ENCODE results near the gene MRPL36.

MRPL36 gene

DNA sequence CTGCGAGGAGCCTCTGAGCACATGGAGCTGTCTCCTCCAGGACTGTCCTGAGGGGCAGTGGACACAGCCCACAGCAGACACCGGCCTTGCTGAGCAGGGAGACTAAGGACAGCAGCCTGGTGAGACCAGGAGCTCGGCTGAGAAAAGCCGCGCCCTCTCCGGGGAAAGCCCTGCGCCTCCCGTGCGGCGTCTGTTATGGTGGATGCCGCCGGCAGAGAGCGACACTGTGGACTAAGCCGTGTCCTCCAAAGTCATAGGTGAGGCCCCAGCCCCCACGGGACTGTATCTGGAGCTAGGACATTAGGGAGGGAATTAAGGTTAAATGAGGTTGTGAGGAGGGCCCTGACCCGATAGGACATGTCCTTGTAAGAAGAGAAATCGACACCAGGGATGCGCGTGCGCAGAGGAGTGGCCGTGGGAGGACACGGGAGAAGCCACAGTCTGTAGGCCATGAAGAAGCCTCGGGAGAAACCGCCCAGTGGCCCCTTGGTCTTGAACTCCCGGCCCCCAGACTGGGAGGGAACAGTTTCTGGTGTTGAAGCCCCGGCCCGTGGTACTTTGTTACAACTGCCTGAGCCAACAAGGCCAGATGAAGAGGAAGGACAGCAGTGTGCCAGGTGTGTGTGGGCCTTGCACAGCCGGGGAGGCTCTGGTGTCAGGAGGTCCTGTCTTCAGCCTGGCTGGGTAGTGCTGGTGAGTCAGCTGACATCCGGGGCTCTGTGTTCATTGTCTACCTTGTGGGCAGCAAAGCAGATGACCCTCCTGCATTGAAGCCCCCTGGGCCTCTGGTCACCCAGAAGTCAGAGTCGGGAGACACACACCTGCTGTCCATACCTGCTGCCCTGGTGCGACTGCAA lies 22.1 kb downstream of the MRPL36 start:
- Histone ChIP-seq H3K9ac (ENCODE audit: low read depth, low read length) (no peak overlapping the region), H3K27ac (ENCODE audit: low read depth, low read length) (no peak overlapping the region), H3K36me3 (ENCODE audit: insufficient read depth, low read length) (no peaks in the 10 kb centered on the region), H3K4me1 (ENCODE audit: insufficient read depth, low read length) (no peaks in the 10 kb centered on the region), H3K4me3 (ENCODE audit: low read length) (no peak overlapping the region), H3K9me3 (ENCODE audit: insufficient read depth, low read depth, low read length) (peaks cover 2% of the 10 kb centered on the region; the same call in 1 of the 2 replicates), H3K27me3 (ENCODE audit: insufficient read depth, low read length) (no peaks in the 10 kb centered on the region)
- 94% methylated on average over 31 of the region's 31 CpGs for WGBS

DNA sequence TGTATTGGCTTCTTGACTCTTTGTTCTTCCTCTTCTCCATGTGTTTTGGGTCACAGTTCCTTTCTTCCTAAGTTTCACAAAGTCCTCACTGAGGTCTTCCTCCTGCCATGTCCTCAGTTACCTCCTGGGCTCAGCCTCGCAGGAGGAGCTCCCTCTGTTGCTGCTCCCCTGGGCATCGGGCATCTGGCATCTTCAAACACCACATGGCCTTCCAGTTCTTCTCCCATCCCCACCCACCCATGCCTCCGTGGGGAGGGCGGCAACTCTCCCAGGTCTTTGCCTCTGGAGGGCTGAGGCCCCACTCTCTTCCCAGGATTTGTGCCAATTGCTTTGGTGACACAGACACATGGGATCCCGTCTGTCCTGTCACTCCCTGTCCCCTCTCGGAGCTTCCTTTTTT lies 22.8 kb downstream of the MRPL36 start:
- H3K27me3 ChIP-seq (ENCODE audit: insufficient read depth, low read length), result no peaks in the 10 kb centered on the region
- H3K9me3 ChIP-seq (ENCODE audit: insufficient read depth, low read depth, low read length), result peaks cover 2% of the 10 kb centered on the region; the same call in 1 of the 2 replicates
- no peak overlapping the region for H3K27ac ChIP-seq (ENCODE audit: low read depth, low read length)
- H3K4me3 ChIP-seq (ENCODE audit: low read length), result no peak overlapping the region
- H3K4me1 ChIP-seq (ENCODE audit: insufficient read depth, low read length), result no peaks in the 10 kb centered on the region
- WGBS, result 91% methylated on average over 6 of the region's 6 CpGs
- no peaks in the 10 kb centered on the region for H3K36me3 ChIP-seq (ENCODE audit: insufficient read depth, low read length)
- H3K9ac ChIP-seq (ENCODE audit: low read depth, low read length), result no peak overlapping the region

DNA sequence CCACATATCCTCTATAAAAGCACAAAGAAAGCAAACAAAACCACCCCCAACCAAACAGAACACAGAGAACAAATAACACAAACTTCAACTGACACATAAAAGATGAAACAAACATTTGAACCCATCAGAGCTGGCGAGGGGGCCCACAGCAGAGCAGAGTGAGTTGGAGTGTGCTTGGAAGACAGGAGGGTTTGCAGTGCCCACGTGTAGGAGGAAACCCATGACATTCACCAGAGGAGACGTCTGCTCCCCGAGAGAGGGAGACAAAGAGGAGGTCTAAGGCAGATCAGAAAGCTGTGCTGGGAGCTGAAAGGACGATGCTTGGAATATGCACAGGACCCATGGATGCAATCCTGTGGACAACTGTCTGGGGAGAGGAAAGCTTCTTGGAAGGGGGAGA lies 27.0 kb downstream of the MRPL36 start:
- Histone ChIP-seq H3K4me3 (ENCODE audit: low read length) (no peak overlapping the region), H3K9me3 (ENCODE audit: insufficient read depth, low read depth, low read length) (peaks cover 2% of the 10 kb centered on the region; the same call in 1 of the 2 replicates), H3K9ac (ENCODE audit: low read depth, low read length) (no peak overlapping the region), H3K4me1 (ENCODE audit: insufficient read depth, low read length) (no peaks in the 10 kb centered on the region), H3K27ac (ENCODE audit: low read depth, low read length) (no peak overlapping the region), H3K27me3 (ENCODE audit: insufficient read depth, low read length) (no peaks in the 10 kb centered on the region), H3K36me3 (ENCODE audit: insufficient read depth, low read length) (no peaks in the 10 kb centered on the region)
- 68% methylated on average over 5 of the region's 5 CpGs for WGBS

DNA sequence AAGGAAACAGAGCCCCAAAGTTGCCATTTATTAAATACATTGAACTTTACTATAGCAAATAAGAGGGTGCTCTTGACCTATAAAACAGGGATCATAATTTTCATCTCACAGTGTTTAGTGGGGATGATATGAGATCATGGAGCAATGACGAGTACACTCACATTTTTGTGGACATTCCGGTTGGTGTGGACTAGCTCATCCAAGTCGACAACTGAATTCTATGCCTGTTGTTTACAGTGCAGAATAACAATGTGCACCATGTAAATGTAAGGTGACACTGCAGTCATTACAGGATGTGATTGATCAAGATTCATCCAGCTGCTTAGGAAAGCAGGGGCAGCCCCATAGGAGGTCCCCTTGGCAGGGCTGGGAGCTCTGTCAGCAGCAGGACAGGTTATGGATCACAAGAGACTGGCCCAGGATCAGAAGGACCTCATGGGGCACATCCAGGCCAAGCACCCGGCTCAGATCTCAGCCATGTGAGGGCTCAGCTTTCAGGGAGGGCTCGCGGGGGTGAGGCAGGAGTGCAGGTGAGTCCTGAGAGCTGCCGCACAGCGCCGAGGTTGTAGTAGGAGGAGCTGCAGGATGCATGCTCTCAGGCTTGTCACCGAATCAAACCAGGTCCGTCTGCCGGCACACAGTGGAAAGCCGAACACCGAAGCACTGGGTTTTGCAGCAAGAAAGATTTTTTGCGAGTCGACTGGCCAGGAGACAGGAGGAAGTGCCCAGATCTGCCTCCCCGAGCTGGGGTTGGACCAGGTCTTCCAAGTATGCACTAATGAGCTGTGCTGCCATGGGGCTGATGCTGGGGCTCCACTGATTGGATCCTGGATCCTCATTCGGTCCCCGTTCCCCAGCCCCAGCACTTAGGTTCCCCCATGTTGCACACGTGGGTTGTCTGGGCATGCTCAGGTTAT lies 28.2 kb downstream of the MRPL36 start:
- 89% methylated on average over 20 of the region's 20 CpGs for WGBS
- Histone ChIP-seq H3K27ac (ENCODE audit: low read depth, low read length) (no peak overlapping the region), H3K9me3 (ENCODE audit: insufficient read depth, low read depth, low read length) (peaks cover 2% of the 10 kb centered on the region; the same call in 1 of the 2 replicates), H3K4me3 (ENCODE audit: low read length) (no peak overlapping the region), H3K27me3 (ENCODE audit: insufficient read depth, low read length) (no peaks in the 10 kb centered on the region), H3K4me1 (ENCODE audit: insufficient read depth, low read length) (no peaks in the 10 kb centered on the region), H3K36me3 (ENCODE audit: insufficient read depth, low read length) (no peaks in the 10 kb centered on the region), H3K9ac (ENCODE audit: low read depth, low read length) (no peak overlapping the region)

DNA sequence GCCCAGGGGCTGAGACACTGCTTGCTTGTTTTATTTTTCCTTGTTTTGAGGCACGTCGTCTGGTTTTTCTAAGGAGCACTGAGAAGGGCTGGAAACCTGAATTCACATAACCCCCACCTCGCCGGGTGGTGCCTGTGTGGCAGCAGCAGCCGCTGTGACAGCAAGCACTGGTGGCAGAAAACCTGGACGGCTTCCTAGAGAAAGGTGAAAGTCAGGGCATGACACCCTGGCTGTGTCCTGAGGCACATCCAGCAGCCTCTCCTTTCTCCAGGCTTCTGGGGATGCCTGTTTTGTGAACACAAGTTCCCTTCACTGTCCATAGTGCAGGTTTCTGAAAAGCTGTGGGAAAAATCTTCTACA lies 29.2 kb downstream of the MRPL36 start:
- WGBS, result 92% methylated on average over 6 of the region's 6 CpGs
- no peak overlapping the region for H3K27ac ChIP-seq (ENCODE audit: low read depth, low read length)
- no peaks in the 10 kb centered on the region for H3K27me3 ChIP-seq (ENCODE audit: insufficient read depth, low read length)

DNA sequence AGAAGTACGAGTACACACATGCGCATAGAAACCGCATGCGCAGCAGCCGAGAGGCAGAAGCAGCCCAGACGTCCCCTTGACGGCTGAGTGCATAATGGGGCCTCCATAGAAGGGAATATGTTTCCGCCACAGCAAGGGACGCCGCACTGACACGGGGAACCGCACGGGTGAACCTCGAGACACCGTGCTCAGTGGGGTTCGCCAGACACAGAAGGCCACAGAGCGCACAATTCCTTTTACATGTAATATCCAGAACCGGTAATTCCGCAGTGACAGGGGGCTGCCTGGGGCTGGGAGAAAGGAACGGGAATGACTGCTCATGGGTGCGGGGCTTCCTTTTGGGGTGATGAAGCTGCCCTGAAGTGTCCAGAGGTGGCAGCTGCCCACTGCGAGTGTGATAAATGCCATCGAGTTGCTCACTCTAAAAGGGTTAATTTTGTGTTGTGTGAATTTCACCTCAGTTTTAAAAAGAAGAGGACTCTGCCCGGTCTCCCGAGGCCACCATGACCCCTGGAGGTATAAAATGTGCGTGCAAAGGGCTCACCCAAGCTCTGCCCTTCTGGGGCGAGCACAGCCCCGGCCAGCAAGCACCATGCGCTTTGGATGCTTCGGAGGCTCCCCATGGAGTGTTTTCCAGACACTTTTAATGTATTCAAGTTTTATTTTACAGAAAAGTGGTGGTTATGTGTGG lies 29.7 kb downstream of the MRPL36 start:
- no peaks in the 10 kb centered on the region for H3K36me3 ChIP-seq (ENCODE audit: insufficient read depth, low read length)
- 93% methylated on average over 30 of the region's 30 CpGs for WGBS
- no peak overlapping the region for H3K27ac ChIP-seq (ENCODE audit: low read depth, low read length)
- no peaks in the 10 kb centered on the region for H3K9me3 ChIP-seq (ENCODE audit: insufficient read depth, low read depth, low read length)
- no peak overlapping the region for H3K4me3 ChIP-seq (ENCODE audit: low read length)
- H3K4me1 ChIP-seq (ENCODE audit: insufficient read depth, low read length), result no peaks in the 10 kb centered on the region
- H3K27me3 ChIP-seq (ENCODE audit: insufficient read depth, low read length), result no peaks in the 10 kb centered on the region
- H3K9ac ChIP-seq (ENCODE audit: low read depth, low read length), result no peak overlapping the region

More for the DNA sequence above, 29.2 kb downstream of the MRPL36 start:
- H3K36me3 ChIP-seq (ENCODE audit: insufficient read depth, low read length), result no peaks in the 10 kb centered on the region
- H3K9ac ChIP-seq (ENCODE audit: low read depth, low read length), result no peak overlapping the region
- no peaks in the 10 kb centered on the region for H3K9me3 ChIP-seq (ENCODE audit: insufficient read depth, low read depth, low read length)
- no peak overlapping the region for H3K4me3 ChIP-seq (ENCODE audit: low read length)
- no peaks in the 10 kb centered on the region for H3K4me1 ChIP-seq (ENCODE audit: insufficient read depth, low read length)

DNA sequence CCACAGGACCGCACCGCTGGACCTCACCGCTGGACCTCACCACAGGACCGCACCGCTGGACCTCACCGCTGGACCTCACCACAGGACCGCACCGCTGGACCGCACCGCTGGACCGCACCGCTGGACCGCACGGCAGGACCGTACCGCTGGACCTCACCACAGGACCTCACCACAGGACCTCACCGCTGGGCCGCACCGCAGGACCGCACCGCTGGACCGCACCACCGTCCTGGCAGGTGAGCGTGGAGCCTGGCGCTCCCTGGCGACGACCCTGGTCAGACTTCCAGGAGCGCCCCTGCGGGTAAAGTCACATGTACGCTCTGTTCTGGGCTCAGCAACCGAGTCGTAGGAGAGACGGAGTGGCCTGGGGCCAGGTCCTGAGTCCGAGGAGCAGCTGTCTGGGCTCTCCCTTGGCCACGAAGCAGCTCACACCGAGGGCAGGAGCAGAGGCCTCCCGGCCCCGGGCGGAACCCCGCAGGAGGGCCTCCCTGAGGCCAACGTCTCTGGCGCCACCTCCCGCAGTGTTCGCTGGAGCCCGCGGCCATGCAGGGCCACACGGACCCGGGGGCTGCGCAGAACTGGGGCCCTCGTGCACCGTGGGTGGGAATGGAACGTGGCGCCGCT lies 30.5 kb downstream of the MRPL36 start:
- Histone ChIP-seq H3K27me3 (ENCODE audit: insufficient read depth, low read length) (no peaks in the 10 kb centered on the region), H3K27ac (ENCODE audit: low read depth, low read length) (no peak overlapping the region), H3K36me3 (ENCODE audit: insufficient read depth, low read length) (no peaks in the 10 kb centered on the region), H3K4me3 (ENCODE audit: low read length) (no peak overlapping the region), H3K4me1 (ENCODE audit: insufficient read depth, low read length) (no peaks in the 10 kb centered on the region), H3K9ac (ENCODE audit: low read depth, low read length) (no peak overlapping the region), H3K9me3 (ENCODE audit: insufficient read depth, low read depth, low read length) (no peaks in the 10 kb centered on the region)
- 95% methylated on average over 51 of the region's 54 CpGs for WGBS

DNA sequence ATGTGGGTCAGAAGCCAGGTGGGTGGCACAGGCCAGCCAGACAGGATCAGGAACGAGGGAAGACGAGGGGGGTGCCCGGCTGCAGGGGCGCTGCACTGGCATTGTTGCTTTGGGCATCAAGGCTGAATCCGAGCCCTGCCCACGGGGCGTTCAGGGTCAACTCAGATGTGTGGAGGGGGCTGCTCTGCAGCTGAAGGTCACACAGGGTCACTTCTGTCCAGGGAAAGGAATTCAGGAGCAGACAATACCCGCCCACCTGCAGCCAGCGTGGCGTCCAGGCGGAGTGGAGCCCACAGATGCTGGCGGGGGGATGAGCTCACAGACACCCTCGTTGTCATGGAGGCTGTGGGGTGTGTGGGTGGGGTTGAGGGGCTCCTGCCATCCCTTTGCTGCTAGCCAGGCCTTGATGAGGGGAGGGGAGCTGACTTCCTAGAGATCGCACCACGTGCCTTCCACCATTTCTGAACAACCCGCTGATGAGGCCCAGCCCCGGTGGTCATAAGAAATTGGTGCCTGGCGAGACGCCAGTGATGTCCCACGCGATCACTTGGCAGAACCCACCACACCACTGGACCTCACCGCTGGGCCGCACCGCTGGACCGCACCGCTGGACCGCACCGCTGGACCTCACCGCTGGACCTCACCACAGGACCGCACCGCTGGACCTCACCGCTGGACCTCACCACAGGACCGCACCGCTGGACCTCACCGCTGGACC lies 31.2 kb downstream of the MRPL36 start:
- H3K9me3 ChIP-seq (ENCODE audit: insufficient read depth, low read depth, low read length), result no peaks in the 10 kb centered on the region
- H3K27me3 ChIP-seq (ENCODE audit: insufficient read depth, low read length), result no peaks in the 10 kb centered on the region
- 96% methylated on average over 31 of the region's 35 CpGs for WGBS
- no peak overlapping the region for H3K9ac ChIP-seq (ENCODE audit: low read depth, low read length)
- no peaks in the 10 kb centered on the region for H3K4me1 ChIP-seq (ENCODE audit: insufficient read depth, low read length)
- H3K27ac ChIP-seq (ENCODE audit: low read depth, low read length), result no peak overlapping the region
- H3K36me3 ChIP-seq (ENCODE audit: insufficient read depth, low read length), result no peaks in the 10 kb centered on the region
- no peak overlapping the region for H3K4me3 ChIP-seq (ENCODE audit: low read length)

DNA sequence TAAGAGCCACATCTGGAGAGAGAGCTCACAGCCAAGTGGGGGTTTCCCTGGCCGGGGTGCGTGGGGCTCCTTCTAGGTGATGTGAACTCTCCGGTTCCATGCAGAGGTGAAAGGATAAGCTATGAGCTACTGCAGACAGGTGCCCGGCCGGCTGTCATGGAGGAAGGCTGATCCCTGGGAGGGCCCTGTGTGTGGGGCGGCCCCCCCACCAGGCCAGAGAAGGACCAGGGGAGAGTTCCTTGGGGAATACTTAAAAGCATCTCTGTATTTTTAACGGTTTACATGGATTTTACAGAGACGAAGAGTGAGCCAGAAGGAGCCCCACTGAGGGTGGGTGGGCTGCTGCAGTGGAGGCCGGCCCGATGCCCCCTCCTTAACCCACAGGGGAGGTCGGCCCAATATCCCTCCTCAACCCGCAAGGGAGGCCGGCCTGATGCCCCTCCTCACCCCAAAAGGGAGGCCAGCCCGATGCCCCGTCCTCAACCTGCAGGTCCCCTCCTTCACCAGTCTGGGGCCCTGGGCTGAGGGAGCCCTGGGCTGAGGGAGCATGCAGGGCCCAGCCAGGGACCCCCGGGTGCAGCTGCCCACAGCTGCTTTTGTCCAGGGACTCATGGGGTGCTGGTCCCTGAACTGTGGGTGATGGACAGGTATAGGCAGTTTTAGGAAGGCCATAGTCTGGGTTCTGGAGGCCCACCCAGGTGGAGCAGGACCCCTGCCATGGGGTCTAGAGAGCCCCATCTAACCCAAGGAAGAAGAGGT lies 31.9 kb downstream of the MRPL36 start:
- Histone ChIP-seq H3K27me3 (ENCODE audit: insufficient read depth, low read length) (no peaks in the 10 kb centered on the region), H3K9me3 (ENCODE audit: insufficient read depth, low read depth, low read length) (no peaks in the 10 kb centered on the region)
- WGBS, result 90% methylated on average over 16 of the region's 16 CpGs

DNA sequence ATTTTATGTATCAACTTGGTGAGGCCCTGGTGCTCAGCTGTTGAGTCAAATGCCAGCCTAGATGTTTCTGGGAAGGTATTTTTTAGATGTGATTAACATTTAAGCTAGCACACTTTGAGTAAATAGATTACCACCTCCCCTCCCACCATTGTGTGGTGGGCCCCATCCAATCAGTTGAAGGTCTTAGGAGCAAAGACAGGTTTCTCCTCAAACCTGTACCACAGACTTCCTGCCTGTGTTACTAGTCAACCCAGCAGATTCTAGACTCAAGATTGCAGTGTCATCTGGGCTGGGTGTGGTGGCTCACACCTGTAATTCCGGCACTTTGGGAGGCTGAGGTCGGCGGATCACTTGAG lies 33.8 kb downstream of the MRPL36 start:
- Histone ChIP-seq H3K27ac (ENCODE audit: low read depth, low read length) (no peak overlapping the region), H3K4me1 (ENCODE audit: insufficient read depth, low read length) (no peaks in the 10 kb centered on the region), H3K36me3 (ENCODE audit: insufficient read depth, low read length) (no peaks in the 10 kb centered on the region), H3K4me3 (ENCODE audit: low read length) (no peak overlapping the region), H3K9ac (ENCODE audit: low read depth, low read length) (no peak overlapping the region), H3K9me3 (ENCODE audit: insufficient read depth, low read depth, low read length) (no peaks in the 10 kb centered on the region), H3K27me3 (ENCODE audit: insufficient read depth, low read length) (no peaks in the 10 kb centered on the region)
- 91% methylated on average over 3 of the region's 3 CpGs for WGBS

More for the DNA sequence above, 31.9 kb downstream of the MRPL36 start:
- no peak overlapping the region for H3K27ac ChIP-seq (ENCODE audit: low read depth, low read length)
- no peak overlapping the region for H3K4me3 ChIP-seq (ENCODE audit: low read length)
- no peak overlapping the region for H3K9ac ChIP-seq (ENCODE audit: low read depth, low read length)
- no peaks in the 10 kb centered on the region for H3K4me1 ChIP-seq (ENCODE audit: insufficient read depth, low read length)
- H3K36me3 ChIP-seq (ENCODE audit: insufficient read depth, low read length), result no peaks in the 10 kb centered on the region

All from HUES64 (cell line).